Hepatocyte (in vitro differentiated cells): Measurements from ENCODE around the gene SLC12A4. TPM values are rescaled to one million over a fixed set of nuclear protein-coding genes. Genes with fewer than 3 reads are reported as not detected.

Experiments
- DNase-seq: peaks from one replicate; pipeline ENCODE4 v3.0.0-alpha.2; 2016; ENCODE audit warnings: low spot score
- H2AFZ ChIP-seq: fragments of 200-600 bp; sonication (generic); 2 replicates; pipeline ENCODE4 v1.6.0; 2016; ENCODE audit warnings: antibody characterized with exemption, mild to moderate bottlenecking
- H3K27ac ChIP-seq: fragments of 200-600 bp; sonication (generic); 2 replicates; pipeline ENCODE4 v1.5.1; 2016; ENCODE audit warnings: mild to moderate bottlenecking
- H3K27me3 ChIP-seq: fragments of 200-600 bp; sonication (generic); 2 replicates; pipeline ENCODE4 v1.6.1; 2016
- H3K36me3 ChIP-seq: fragments of 200-600 bp; sonication (generic); replicated peaks from 2 replicates; pipeline ENCODE4 v1.5.1; 2016; ENCODE audit warnings: low read depth; ENCODE audit not compliant: insufficient read depth
- H3K4me1 ChIP-seq: fragments of 200-600 bp; sonication (generic); 2 replicates; pipeline ENCODE4 v1.5.1; 2016; ENCODE audit warnings: mild to moderate bottlenecking, moderate library complexity; ENCODE audit not compliant: insufficient read depth
- H3K4me2 ChIP-seq: fragments of 200-600 bp; sonication (generic); 2 replicates; pipeline ENCODE4 v1.6.0; 2016
- H3K4me3 ChIP-seq: fragments of 200-600 bp; sonication (generic); 2 replicates; pipeline ENCODE4 v1.5.1; 2016; ENCODE audit warnings: mild to moderate bottlenecking
- H3K79me2 ChIP-seq: fragments of 200-600 bp; sonication (generic); 2 replicates; pipeline ENCODE4 v1.6.0; 2017; ENCODE audit warnings: mild to moderate bottlenecking
- H3K9me2 ChIP-seq: fragments of 200-600 bp; sonication (generic); replicated peaks from 2 replicates; pipeline ENCODE4 v1.6.0; 2017; ENCODE audit warnings: mild to moderate bottlenecking; ENCODE audit not compliant: insufficient read depth
- H3K9me3 ChIP-seq: fragments of 200-600 bp; sonication (generic); 2 replicates; pipeline ENCODE4 v1.5.1; 2016; ENCODE audit warnings: low read depth, mild to moderate bottlenecking
- H4K20me1 ChIP-seq: fragments of 200-600 bp; sonication (generic); 2 replicates; pipeline ENCODE4 v1.6.0; 2016; ENCODE audit warnings: mild to moderate bottlenecking; ENCODE audit not compliant: insufficient read depth, poor library complexity, severe bottlenecking
- EZH2 ChIP-seq: fragments of 200-600 bp; sonication (generic); IDR thresholded peaks from 2 replicates; pipeline ENCODE4 v1.6.1; 2016; ENCODE audit warnings: antibody characterized with exemption, mild to moderate bottlenecking, borderline replicate concordance
- EZH2phosphoT487 ChIP-seq: fragments of 200-600 bp; sonication (generic); IDR thresholded peaks from one replicate; pipeline ENCODE4 v1.6.1; 2018; ENCODE audit warnings: antibody characterized with exemption, mild to moderate bottlenecking, low read depth, moderate library complexity; ENCODE audit not compliant: unreplicated experiment, severe bottlenecking
- WGBS: methylation state at CpG from one replicate; pipeline ENCODE4 v1.1.6; 2016; ENCODE audit warnings: low lambda C conversion rate; ENCODE audit errors: missing lambda C conversion rate; 5-methylcytosine and 5-hydroxymethylcytosine counted together
- polyA plus RNA-seq: library from polyadenylated mRNA; unstranded; fragments of >200 nt; fragmentation: Nextera tagmentation; extraction: Ambion mirVana; gene quantifications from 2 replicates; pipeline ENCODE4 v1.2.1, GENCODE V29; 2016
- total RNA-seq: library from RNA; depleted of rRNA; stranded (reverse); fragments of >200 nt; gene quantifications from 2 replicates; pipeline ENCODE4 v1.2.3, GENCODE V29; 2014
- TF ChIP-seq, protein P1 (sequence below): fragments of 200-600 bp; sonication (generic); IDR thresholded peaks from 2 replicates; pipeline ENCODE4 v1.5.1; 2016; ENCODE audit warnings: antibody characterized with exemption, mild to moderate bottlenecking; ENCODE audit not compliant: poor library complexity

The SLC12A4 gene
- total and polyA plus RNA-seq, 2 experiments from 2014 or later, result 55.2 to 63.9 TPM

DNA sequence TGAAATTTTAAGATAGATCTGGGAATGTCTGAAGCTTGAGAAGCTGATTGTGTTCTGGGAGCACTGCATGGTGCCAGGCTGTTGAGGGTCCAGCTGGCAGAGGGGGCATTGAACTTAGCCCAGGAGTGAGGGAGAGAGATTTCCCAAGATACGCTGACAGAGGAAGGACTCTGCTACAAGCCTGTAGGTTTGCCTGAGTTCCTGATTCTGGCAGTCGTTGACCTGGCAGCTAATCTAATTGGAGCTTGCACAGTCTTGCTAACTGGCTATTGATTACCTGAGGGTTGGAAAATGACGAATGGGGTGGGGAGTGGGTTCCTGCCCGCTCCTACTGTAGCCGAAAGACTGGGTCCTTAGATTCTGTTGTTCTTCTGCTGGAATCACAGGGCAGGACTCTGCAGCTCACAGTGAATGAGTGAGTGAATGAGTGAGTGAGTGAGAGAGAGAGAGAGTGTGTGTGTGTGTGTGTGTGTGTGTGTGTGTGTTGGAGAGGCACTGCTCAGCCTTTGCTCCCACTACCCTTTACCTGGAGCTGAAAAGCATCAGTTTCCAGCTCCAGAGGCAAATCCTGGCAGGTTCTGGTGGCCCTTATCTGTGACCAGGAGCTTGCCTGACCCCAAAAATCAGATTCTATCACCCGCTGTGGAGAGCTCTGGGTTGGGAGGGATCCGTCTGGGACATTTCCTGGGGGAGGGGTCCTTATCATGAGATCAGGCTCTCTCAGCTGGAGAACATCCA lies 53.5 kb downstream of the SLC12A4 start:
- no peak overlapping the region for H3K4me3 ChIP-seq
- H4K20me1 ChIP-seq, result peaks cover 21% of the 10 kb centered on the region

DNA sequence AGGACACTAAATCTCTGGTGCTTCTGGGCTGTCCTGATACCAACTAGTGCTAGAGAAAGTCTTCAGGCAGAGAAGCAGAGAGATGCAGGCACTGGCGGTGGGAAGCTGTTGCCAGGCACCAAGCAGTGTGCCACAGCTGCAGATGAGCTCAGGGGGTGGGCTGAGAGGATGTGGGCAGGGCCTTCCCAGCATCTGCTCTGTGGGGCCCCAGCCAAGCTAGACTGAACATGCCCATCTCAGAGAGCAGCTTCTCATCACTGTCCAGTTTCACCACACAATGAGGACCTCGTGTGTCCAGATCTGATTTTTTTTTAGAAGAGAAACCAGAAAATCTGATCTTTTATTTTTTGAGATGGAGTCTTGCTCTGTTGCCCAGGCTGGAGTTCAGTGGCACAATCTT lies 58.3 kb downstream of the SLC12A4 start:
- Histone ChIP-seq H3K36me3 (no peaks in the 10 kb centered on the region), H3K27me3 (no peaks in the 10 kb centered on the region), H3K79me2 (peaks cover 38% of the 10 kb centered on the region), H2AFZ (no peak overlapping the region), H3K27ac (no peak overlapping the region), H3K9me3 (no peaks in the 10 kb centered on the region), H3K9me2 (no peaks in the 10 kb centered on the region), H3K4me2 (no peak overlapping the region), H4K20me1 (peaks cover 3% of the 10 kb centered on the region), H3K4me3 (no peak overlapping the region), H3K4me1 (no peaks in the 10 kb centered on the region)
- 91% methylated on average over 2 of the region's 2 CpGs for WGBS
- DNase-seq, result peak; percentile 54
- TF ChIP-seq, protein P1, sequence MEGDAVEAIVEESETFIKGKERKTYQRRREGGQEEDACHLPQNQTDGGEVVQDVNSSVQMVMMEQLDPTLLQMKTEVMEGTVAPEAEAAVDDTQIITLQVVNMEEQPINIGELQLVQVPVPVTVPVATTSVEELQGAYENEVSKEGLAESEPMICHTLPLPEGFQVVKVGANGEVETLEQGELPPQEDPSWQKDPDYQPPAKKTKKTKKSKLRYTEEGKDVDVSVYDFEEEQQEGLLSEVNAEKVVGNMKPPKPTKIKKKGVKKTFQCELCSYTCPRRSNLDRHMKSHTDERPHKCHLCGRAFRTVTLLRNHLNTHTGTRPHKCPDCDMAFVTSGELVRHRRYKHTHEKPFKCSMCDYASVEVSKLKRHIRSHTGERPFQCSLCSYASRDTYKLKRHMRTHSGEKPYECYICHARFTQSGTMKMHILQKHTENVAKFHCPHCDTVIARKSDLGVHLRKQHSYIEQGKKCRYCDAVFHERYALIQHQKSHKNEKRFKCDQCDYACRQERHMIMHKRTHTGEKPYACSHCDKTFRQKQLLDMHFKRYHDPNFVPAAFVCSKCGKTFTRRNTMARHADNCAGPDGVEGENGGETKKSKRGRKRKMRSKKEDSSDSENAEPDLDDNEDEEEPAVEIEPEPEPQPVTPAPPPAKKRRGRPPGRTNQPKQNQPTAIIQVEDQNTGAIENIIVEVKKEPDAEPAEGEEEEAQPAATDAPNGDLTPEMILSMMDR, result no peak
- TF ChIP-seq EZH2phosphoT487, result no peak
- TF ChIP-seq EZH2, result no peak

More for the DNA sequence above, 53.5 kb downstream of the SLC12A4 start:
- TF ChIP-seq EZH2phosphoT487 (no peak), EZH2 (no peak)
- TF ChIP-seq, protein P1, result no peak
- peaks cover 4% of the 10 kb centered on the region for H3K4me1 ChIP-seq
- H3K9me2 ChIP-seq, result no peaks in the 10 kb centered on the region
- 68% methylated on average over 7 of the region's 7 CpGs for WGBS
- no peak overlapping the region for H3K4me2 ChIP-seq
- H3K27me3 ChIP-seq, result no peaks in the 10 kb centered on the region
- peaks cover 59% of the 10 kb centered on the region for H3K79me2 ChIP-seq
- no peak overlapping the region for H2AFZ ChIP-seq
- H3K27ac ChIP-seq, result no peak overlapping the region
- no peak for DNase-seq
- H3K36me3 ChIP-seq, result no peaks in the 10 kb centered on the region
- no peaks in the 10 kb centered on the region for H3K9me3 ChIP-seq

DNA sequence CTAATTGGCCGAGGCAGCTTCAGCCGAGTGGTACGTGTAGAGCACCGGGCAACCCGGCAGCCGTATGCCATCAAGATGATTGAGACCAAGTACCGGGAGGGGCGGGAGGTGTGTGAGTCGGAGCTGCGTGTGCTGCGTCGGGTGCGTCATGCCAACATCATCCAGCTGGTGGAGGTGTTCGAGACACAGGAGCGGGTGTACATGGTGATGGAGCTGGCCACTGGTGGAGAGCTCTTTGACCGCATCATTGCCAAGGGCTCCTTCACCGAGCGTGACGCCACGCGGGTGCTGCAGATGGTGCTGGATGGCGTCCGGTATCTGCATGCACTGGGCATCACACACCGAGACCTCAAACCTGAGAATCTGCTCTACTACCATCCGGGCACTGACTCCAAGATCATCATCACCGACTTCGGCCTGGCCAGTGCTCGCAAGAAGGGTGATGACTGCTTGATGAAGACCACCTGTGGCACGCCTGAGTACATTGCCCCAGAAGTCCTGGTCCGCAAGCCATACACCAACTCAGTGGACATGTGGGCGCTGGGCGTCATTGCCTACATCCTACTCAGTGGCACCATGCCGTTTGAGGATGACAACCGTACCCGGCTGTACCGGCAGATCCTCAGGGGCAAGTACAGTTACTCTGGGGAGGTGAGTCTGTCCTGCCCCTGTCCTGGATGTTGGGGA lies 59.2 kb downstream of the SLC12A4 start:
- DNase-seq, result no peak
- Histone ChIP-seq H3K4me3 (no peak overlapping the region), H3K36me3 (no peaks in the 10 kb centered on the region), H3K27ac (no peak overlapping the region), H3K9me3 (no peaks in the 10 kb centered on the region), H3K27me3 (no peaks in the 10 kb centered on the region), H2AFZ (no peak overlapping the region), H4K20me1 (peaks cover 3% of the 10 kb centered on the region), H3K79me2 (peaks cover 44% of the 10 kb centered on the region), H3K4me1 (no peaks in the 10 kb centered on the region), H3K9me2 (no peaks in the 10 kb centered on the region), H3K4me2 (no peak overlapping the region)
- TF ChIP-seq EZH2, result no peak
- TF ChIP-seq, protein P1, result no peak
- no peak for TF ChIP-seq EZH2phosphoT487
- 98% methylated on average over 31 of the region's 36 CpGs for WGBS
